ENCODE measurements around the gene LRTM1.

LRTM1 gene

DNA sequence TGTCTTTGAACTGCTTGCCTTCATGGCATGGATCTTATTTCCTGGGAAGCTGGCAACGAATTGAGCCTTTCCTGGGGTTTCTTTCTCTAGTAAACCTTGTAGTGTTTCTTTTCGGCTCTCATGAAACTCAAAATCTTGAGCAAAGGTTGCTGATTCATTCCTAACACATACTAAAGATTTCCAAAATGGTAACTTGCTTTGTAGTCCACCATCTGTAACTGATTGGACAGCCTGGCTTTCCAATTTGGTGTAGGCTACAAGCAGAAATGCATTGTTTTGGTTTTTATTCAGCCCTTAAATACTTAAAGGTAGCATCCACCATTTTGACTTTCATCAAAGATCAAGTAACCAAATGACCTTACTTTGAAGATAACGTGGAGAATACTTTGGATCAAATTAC is 38.1 kb downstream of the LRTM1 start:
- DNase-seq, result no peak

DNA sequence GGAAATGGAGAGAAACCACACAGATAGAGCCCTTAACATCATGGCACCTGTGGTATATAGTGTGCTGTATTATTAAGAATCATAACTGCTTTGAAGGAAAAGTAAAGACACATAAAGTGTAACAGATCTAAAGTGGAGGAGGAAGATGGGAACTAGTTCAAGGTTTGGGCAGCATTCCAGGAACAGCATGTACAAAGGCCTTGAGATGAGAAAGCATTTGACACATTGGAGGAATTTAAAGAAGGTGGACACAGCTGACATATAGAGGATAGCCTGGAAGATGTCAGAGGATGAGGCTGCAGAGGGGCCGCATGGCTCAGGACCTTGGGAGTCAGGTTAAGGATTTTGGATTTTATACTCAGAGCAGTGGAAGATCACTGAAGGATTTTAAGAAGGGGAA is 39.0 kb downstream of the LRTM1 start:
- DNase-seq, result no peak

DNA sequence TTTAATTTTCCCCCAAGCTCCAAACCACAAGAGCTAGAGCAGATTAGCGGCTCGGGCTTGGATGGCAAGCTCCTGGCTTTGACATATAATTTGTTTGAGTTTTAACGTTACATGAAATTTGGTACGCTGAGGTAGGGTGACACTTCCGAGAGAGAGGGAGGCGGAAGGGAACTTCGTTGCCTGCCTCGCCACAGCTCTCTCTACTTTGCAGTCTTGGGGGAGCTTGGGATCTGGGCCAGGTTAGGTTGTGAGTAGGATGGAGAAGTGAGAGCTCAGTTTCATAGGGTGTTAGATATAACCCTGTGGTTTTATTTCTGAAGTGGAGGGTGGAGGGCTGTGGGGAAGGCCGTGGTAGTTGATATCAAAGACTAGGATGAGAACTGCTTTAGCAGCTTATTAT is 39.7 kb downstream of the LRTM1 start:
- DNase-seq, result no peak

DNA sequence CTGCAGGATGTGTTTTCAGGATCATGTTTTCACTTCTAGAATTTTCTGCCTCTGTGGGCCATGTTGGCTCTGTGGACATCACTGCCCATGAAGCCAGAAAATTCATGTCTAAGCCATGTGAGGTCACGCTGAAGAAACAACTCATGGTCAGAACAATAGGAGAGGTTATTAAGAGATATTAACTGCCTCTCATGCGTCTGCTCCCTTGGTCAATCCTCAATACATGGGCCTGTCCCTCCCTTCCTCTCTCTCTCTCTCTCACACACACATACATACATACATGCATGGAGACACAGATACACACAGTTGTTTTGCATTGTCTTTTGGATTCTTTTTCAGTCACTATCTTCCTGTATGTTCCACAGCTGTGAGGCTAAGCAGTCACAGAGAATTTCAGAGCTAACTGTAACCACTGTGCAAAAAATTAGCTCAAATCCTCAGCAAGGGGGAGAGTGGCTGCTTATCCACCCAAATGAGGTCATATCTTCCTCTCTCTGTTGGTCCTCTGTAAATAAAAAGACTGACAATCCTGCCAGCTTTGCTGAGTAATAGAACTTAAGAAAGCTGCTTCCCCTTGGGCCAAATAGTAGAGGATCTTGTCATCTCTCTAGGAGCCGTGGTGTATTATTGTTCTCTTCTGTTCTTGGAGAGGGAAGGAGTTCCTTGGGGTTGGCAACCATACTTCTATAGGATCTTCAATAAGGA is 45.6 kb downstream of the LRTM1 start:
- no peak for DNase-seq

DNA sequence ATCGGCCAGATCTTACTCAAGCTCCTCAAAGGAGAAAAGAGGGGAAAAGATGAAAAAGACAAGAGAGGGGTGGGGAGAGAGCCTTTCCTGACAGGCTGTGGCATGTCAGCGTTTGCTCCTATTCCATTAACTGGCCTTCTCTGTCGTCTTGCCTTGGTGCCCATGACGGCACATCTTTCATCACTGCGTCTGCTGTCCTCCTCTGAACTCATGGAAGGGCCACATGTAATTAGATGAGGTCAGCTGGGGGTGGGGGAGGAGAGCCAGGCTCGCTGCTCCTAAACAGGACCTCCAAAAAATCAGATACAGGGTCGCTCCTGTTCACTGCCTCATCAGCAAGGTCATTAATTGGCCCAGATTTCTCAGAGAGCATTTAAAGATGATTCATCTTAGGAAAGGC is 49.7 kb downstream of the LRTM1 start:
- DNase-seq, result no peak

DNA sequence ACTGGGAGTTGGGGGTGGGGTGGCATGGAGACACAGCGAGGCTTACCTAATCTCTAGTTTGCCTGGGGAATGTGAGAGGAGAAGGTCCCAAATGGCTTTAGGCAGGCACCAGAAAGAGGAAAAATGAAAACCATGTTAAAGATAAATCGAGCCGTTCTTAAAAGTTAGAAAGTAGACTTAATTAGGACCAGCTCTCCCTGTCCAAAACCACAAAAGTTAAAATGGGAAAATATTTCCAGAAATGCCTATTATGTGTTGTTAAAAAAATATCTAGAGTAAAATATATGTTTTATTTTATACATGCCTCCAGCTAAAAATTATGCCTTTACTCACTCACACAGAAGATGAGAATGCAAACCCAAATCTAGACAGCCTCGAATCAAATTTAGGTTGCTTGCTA is 50.1 kb downstream of the LRTM1 start:
- no peak for DNase-seq

- no peak for DNase-seq
Measured at GRCh38 chr3:54876694-54877093, 51.2 kb downstream of the LRTM1 start.

- DNase-seq, result no peak
Measured at GRCh38 chr3:54875596-54876268, 52.1 kb downstream of the LRTM1 start.

DNA sequence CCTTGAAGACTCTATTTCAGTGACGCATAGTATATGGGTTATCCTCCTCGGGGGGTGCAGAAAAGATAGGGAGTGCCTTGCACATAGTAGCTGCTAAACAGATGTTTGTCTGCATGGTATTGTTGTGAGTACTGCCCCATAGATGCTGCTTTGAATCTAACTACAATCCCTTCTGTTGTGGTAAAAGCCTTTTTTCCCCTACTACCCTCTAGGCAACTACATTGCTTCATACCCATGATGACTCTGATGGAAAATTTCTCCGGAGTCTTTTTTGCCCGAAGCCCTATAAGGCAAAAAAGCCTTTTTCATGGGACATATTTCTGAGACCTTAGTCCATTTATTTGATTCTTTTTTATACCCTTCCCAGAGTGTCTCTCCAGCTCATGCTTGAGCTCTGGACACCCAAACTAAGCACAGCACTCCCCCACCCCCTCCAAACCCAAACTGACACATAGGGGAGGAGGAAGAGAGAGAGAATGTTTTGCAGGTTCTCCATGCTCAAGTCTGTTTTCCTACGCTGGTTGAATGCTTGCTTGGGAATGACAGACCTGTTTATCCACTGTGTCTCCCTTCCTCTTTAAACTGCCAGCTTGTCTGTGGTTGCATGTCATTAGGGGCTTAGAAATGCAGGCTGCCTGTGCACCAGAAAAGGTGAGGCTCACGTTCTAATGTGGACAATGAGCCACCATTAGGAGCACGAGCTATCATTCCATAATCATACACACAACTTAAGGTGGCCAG is 52.9 kb downstream of the LRTM1 start:
- DNase-seq, result no peak

DNA sequence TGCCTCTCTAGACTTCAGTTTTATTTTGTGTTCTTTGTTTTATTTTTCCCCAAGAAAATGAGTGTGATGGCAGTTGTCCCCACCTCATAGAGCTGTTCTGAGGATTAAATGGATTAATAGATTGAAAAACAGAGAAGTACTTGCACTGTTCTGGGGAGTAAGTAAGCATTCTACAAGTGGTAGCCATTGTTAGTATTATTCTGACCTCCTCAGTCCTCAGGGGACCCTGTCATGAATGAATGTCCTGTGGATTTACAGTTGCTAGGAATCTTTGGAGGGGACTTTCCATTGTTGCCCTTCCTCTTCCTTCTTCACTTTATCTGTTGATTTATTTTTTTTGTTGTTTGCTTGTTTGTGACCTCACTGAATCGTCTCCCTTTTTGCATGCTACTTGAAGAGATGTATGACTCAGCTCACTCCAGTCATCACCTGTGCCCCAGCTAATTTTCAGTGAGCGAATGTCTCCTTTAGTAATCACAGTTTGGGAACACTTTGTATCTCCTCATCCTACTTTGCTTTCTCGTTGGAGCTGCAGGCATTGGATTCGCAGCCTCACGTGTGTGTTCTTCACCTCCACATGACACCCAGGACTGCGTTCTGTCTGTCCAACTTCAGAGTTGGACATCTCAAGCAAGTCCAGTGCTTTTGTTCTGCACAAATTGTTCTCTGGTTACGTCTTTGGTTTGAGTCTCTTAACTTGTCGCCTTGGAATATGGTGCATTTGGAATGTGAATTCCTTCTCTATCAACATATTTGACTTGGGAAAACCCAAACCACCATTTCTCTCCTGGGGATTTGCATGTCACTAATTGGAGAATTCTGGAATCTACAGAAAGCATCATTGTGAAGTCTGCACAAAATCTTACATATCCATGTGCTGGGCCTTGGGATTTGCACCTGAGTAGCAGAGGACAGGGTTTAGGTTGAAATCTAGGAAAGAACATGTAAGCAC is 54.5 kb downstream of the LRTM1 start:
- DNase-seq, result no peak

GRCh38 chr3:54871867-54872266 is 56.0 kb downstream of the LRTM1 start:
- no peak for DNase-seq

- DNase-seq, result no peak
Measured at GRCh38 chr3:54870423-54870822, 57.4 kb downstream of the LRTM1 start.

All from CD4-positive, alpha-beta T cell treated with Interferon gamma for 1 hour (primary cell).